HG02938 (cell line): ENCODE measurements around the gene CYP2A7.
"Not testable (repeated sequence)": the region's sequence is repeated elsewhere in the genome, so short reads cannot be mapped to it uniquely, and the experiment has no call there.

Experiments used
- ATAC-seq: cut with Tn5 transposase; IDR thresholded peaks from one replicate; pipeline ENCODE4 v1.9.1; 2021; ENCODE audit warnings: mild to moderate bottlenecking, moderate library complexity; ENCODE audit not compliant: unreplicated experiment

CYP2A7 gene, protein sequence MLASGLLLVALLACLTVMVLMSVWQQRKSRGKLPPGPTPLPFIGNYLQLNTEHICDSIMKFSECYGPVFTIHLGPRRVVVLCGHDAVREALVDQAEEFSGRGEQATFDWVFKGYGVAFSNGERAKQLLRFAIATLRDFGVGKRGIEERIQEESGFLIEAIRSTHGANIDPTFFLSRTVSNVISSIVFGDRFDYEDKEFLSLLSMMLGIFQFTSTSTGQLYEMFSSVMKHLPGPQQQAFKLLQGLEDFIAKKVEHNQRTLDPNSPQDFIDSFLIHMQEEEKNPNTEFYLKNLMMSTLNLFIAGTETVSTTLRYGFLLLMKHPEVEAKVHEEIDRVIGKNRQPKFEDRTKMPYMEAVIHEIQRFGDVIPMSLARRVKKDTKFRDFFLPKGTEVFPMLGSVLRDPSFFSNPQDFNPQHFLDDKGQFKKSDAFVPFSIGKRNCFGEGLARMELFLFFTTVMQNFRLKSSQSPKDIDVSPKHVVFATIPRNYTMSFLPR

GRCh38 chr19:40882062-40882461 is at the start of gene CYP2A7:
CYP2A7 (minus strand) TSS chr19:40882231; CDS start chr19:40882210, 21 bp downstream.
- ATAC-seq = not testable (repeated sequence)

GRCh38 chr19:40930799-40931198 is 48.8 kb upstream of the CYP2A7 start:
- ATAC-seq = not testable (repeated sequence)

GRCh38 chr19:40929942-40930341 is 47.9 kb upstream of the CYP2A7 start:
- not testable (repeated sequence) for ATAC-seq

DNA sequence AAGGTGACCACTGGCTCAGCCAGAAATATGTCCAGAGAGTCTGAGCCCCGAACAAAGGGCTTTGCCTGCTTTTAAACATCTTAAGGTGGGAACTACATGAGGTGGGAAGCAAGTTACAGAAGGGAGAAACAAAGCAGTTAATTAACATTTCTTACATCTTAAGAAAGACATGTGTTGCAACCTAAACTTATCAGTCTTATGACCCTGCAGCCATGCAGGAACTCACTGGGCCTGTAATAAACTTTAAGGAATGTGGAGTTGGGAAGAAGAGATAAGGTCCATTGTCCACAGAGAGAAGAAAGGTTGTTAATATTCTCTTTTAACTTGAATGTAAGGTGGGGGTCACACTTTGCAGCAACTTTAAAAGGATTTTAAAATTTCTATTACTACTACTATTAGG is 46.8 kb upstream of the CYP2A7 start:
- ATAC-seq = no peak

- ATAC-seq = no peak
These were observed 45.5 kb upstream of the CYP2A7 start for GRCh38 chr19:40927567-40927966.

GRCh38 chr19:40926276-40926675 is 44.2 kb upstream of the CYP2A7 start:
- ATAC-seq = not testable (repeated sequence)

DNA sequence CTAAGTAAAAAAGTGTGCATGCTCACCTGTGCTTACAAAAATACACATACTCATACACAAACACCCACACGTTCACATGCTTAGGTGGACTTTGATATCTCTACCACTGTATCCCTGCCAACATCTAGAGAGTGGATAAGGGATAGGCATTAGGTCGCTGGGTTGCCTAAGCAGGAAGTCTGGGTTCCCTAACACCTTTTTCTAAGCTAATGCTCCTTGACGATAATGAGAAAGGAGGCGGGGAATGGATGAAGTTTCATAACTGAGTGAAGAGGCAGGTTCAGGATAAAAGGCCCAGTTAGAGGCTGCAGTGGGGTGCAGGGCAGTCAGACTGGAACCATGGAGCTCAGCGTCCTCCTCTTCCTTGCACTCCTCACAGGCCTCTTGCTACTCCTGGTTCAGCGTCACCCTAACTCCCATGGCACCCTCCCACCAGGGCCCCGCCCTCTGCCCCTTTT is 41.9 kb upstream of the CYP2A7 start:
- no peak for ATAC-seq

DNA sequence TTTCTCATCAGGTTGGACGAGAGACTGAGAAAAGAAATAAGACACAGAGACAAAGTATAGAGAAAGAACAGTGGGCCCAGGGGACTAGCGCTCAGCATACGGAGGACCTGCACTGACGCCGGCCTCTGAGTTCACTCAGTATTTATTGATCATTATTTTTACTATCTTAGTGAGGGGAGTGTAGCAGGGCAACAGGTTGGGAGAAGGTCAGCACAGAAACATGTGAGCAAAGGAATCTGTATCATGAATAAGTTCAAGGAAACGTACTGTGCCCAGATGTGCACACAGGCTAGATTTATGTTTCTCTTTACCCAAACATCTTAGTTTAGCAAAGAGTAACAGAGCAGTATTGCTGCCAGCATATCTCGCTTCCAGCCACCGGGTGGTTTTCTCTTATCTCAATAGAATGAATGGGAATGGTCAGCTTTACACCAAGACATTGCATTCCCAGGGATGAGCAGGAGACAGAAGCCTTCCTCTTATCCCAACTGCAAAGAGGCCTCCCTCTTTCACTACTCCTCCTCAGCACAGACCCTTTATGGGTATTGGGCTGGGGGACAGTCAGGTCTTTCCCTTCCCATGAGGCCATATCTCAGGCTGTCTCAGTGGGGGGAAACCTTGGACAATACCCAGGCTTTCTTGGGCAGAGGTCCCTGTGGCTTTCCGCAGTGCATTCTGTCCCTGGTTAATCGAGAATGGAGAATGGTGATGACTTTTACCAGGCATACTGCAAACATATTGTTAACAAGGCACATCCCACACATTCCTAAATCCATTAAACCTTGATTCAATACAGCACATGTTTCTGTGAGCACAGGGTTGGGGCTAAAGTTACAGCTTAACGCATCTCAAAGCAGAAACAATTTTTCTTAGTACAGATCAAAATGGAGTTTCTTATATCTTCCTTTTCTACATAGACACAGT is 40.5 kb upstream of the CYP2A7 start:
- not testable (repeated sequence) for ATAC-seq

DNA sequence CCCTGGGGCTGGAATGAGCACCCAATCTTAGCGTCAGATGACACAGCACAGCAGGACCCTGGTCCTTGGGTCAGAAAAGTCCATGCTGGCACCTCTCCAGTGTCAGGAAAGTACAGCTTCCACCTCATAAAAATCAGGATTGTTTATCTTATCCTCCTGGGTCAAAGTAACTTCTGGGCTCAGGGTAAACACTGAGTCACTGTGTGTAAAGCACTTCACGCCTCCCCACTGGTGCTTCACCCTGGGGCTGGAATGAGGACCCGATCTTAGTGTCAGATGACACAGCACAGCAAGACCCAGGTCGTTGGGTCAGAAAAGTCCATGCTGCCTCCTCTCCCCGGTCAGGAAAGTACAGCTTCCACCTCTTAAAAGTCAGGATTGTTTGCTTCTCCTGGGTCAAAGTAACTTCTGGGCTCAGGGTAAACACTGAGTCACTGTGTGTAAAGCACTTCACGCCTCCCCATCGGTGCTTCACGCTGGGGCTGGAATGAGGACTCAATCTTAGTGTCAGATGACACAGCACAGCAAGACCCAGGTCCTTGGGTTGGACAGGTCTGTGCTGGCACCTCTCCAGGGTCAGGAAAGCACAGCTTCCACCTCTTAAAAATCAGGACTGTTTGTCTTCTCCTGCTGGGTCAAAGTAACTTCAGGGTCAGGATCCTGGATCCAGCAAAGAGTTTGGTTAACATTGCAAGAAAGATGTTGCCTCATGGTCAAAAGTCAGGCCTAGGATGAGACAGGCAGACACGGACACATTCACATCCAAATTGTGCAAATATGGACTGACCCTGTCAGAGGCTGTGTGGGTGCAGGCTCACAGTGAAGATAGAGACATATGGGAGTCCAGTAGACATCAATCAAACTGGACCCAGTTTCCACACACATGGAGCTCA is 39.2 kb upstream of the CYP2A7 start:
- no peak for ATAC-seq

- ATAC-seq = no peak
These were observed 38.4 kb upstream of the CYP2A7 start for GRCh38 chr19:40920300-40921004.

GRCh38 chr19:40919530-40920299 is 37.7 kb upstream of the CYP2A7 start:
- ATAC-seq = not testable (repeated sequence)

DNA sequence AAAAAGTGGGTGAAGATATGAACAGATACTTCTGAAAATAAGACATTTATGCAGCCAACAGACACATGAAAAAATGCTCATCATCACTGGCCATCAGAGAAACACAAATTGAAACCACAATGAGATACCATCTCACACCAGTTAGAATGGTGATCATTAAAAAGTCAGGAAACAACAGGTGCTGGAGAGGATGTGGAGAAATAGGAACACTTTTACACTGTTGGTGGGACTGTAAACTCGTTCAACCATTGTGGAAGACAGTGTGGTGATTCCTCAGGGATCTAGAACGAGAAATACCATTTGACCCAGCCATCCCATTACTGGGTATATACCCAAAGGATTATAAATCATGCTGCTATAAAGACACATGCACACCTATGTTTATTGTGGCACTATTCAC is 36.3 kb upstream of the CYP2A7 start:
- not testable (repeated sequence) for ATAC-seq

DNA sequence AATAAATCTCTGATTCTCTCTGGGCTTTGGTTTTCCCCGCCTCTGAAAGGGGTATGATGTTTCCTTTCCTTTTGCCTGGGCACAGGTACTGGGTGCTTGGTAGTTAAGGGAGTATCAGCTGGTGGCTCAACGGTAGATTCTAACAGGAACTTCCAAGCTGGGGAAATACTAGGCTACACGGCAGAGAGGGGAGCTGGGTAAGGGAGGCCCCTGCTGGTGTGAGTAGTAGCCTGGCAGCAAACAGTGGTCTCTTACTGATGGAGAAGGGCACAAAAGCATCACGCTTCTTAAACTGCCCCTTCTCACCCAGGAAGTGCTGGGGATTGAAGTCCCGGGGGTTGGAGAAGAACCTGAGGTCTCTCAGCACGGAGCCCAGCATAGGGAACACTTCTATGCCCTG is 26.9 kb upstream of the CYP2A7 start:
- no peak for ATAC-seq

DNA sequence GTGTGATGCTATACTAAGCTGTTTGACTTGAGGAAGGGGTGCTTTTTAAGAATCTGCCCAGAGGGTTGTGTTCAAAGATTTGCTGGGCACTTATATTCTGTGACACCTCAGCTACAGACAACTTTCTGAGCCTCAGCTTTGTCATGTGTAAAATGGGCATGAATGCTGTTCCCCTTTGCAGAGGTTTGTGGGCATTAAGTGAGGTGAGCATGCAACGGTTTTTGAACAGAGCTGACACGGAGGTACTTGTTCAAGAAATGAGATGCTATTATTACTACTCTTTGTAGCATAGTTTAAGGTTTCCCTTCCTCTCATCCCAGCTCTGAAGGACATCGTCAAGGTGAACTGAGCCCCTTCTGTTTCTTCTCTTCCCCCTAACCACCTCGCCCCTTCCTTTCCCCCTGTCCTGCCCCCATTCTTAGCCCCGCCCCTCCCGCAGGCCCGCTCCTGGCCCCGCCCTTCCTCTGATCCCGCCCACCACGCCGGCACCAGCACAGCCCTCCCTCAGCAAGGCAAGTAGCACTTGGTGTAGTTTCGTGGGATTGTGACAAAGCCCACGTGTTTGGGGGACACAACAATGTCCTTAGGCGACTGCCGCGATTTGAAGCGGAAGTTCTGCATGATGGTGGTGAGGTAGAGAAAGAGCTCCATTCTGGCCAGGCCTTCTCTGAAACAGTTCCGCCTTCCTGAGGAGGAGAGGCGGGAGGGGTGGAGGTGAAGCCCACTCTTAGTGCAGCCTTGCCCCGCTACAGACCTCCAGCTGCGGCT is 26.1 kb upstream of the CYP2A7 start:
- ATAC-seq = no peak

DNA sequence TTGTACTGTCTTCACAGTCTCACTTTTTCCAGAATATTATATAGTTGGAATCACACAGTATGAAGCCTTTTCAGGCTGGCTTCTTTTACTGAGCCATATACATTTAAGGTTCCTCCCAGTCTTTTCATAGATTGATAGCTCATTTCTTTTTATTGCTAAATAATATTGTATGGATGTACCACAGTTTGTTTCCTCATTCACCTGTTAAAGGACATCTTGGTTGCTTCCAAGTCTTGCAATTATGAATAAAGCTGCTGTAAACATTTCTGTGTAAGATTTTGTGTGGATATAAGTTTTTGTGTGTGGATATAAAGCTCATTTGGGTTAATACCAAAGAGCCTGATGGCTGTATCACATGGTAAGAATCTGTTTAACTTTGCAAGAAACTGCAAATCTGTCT is 24.5 kb upstream of the CYP2A7 start:
- no peak for ATAC-seq

DNA sequence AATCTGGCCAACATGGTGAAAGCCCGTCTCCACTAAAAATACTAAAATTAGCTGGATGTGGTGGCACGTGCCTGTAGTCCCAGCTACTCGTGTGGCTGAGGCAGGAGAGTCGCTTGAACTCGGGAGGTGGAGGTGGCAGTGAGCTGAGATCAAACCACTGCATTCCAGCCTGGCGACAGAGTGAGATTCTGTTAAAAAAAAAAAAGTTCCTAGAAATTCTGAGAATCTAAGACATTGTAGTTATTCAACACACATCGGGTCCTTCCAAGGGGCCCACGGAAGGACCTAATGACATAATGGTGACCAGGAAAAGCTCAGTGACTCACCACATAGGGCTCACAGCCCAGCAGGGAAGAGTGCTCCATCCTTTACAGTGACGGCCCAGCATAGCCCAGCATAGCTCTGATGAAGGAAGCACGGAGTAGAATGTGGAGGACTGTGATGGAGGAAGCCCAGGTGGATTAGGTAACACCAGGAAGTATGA is 22.7 kb upstream of the CYP2A7 start:
- ATAC-seq = not testable (repeated sequence)

GRCh38 chr19:40901975-40902750 is 20.1 kb upstream of the CYP2A7 start:
- ATAC-seq = not testable (repeated sequence)
